Endothelial cell of umbilical vein (primary cell): Measurements from ENCODE around the gene RDH5.

Experiments used
- CTCF ChIP-seq, 2 donors: IDR thresholded peaks; 1 replicate in 1 of 2; 2 replicates in 1 of 2; pipeline ENCODE4 v1.5.1; 2011; ENCODE audit warnings: low read length in 2 of 2, mild to moderate bottlenecking in 2 of 2, moderate library complexity in 2 of 2, control low read depth in 1 of 2, inconsistent platforms in 1 of 2, low read depth in 1 of 2; ENCODE audit not compliant: insufficient read depth in 1 of 2; ENCODE audit errors: extremely low read depth in 1 of 2
- EZH2 ChIP-seq: IDR thresholded peaks from 2 replicates; pipeline ENCODE4 v1.6.1; 2012; ENCODE audit warnings: borderline replicate concordance, low read depth, mild to moderate bottlenecking, moderate library complexity, low read length, inconsistent platforms; ENCODE audit not compliant: severe bottlenecking
- FOS ChIP-seq: IDR thresholded peaks from 2 replicates; pipeline ENCODE4 v1.6.1; 2011; ENCODE audit warnings: mild to moderate bottlenecking, low read length, moderate library complexity, borderline replicate concordance; ENCODE audit not compliant: insufficient read depth
- GATA2 ChIP-seq: IDR thresholded peaks from 2 replicates; pipeline ENCODE4 v1.7.0; 2011; ENCODE audit warnings: low read depth, mild to moderate bottlenecking, moderate library complexity, mixed read lengths, low read length; ENCODE audit not compliant: insufficient read length, insufficient read depth
- MAX ChIP-seq: IDR thresholded peaks from 2 replicates; pipeline ENCODE4 v1.6.1; 2011; ENCODE audit not compliant: insufficient read depth, insufficient read length
- MYC ChIP-seq: IDR thresholded peaks from one replicate; pipeline ENCODE4 v1.6.1; 2011; ENCODE audit warnings: mild to moderate bottlenecking, low read depth, low read length
- POLR2A ChIP-seq: IDR thresholded peaks from 2 replicates; pipeline ENCODE4 v1.6.1; 2012; ENCODE audit warnings: low read depth, mild to moderate bottlenecking, control low read depth, low read length
- POLR2AphosphoS5 ChIP-seq: IDR thresholded peaks from 2 replicates; pipeline ENCODE4 v1.6.1; 2012; ENCODE audit warnings: low read depth, mild to moderate bottlenecking, control low read depth, low read length, moderate library complexity; ENCODE audit not compliant: insufficient read depth

- no peak for TF ChIP-seq CTCF (IDR thresholded peaks at IDR 0.05; ENCODE audit: extremely low read depth in 1 of 2, insufficient read depth in 1 of 2, low read depth in 1 of 2, low read length in 2 of 2)
- TF ChIP-seq EZH2, result no peak
- TF ChIP-seq MYC, result no peak
- TF ChIP-seq POLR2A, result no peak
- TF ChIP-seq POLR2AphosphoS5, result no peak
- TF ChIP-seq MAX, result no peak
- TF ChIP-seq GATA2, result no peak
- TF ChIP-seq FOS, result no peak
These were observed 48.4 kb upstream of the RDH5 start for GRCh38 chr12:55671746-55672145.
